ENCODE data around the gene NAGLU.

Gene NAGLU

GRCh38 chr17:42536048-42536371 is at the start of gene NAGLU:
TSS of gene NAGLU (plus strand) at chr17:42536241. CDS start at chr17:42536273, 32 bp downstream.
- peak in 1 of 2 experiments; percentile 24 for DNase-seq

GRCh38 chr17:42488032-42488431 is 48.0 kb upstream of the NAGLU start:
- DNase-seq, result no peak

DNA sequence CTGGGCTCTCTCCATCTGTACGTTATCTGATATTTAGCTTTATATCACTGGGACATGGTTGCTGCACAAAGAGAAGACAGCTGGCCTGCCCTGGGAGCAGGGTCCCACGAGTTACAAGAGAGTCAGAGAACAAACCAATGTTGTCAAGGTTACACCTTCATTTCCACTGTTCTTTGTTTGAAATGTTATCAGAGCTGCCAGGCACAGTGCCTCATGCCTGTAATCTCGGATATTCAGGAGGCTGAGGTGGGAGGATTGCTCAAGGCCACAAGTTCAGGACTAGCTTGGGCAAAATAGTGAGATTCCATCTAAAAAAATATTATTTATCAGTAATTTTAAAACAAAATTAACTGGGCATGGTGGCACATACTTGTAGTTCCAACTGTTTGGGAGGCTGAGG is 42.7 kb upstream of the NAGLU start:
- DNase-seq, result no peak

- DNase-seq, result no peak
Observed at GRCh38 chr17:42494673-42495072, 41.4 kb upstream of the NAGLU start.

GRCh38 chr17:42498828-42499227 is 37.2 kb upstream of the NAGLU start:
- DNase-seq, result no peak

- no peak for DNase-seq
Observed at GRCh38 chr17:42502091-42502490, 34.0 kb upstream of the NAGLU start.

DNA sequence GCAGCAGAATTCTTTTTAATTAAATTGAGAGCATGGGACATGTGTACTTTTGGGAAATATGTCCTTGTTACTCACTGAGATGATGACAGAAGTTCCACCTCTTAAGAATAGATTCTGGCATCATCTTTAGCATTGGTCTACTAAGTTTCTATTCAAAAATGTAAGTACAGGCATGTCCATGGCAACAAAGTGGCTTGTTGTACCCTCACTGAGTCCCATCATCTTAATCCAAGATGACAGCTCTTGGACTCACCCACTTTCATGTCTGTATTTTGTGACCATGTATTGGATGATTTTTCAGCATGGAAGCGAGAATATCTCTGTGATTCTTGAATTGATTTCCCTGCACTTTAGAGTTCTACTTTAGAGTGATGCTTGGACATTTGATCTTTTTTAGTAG is 33.1 kb upstream of the NAGLU start:
- no peak for DNase-seq

- DNase-seq, result no peak
Observed at GRCh38 chr17:42507671-42508070, 28.4 kb upstream of the NAGLU start.

DNA sequence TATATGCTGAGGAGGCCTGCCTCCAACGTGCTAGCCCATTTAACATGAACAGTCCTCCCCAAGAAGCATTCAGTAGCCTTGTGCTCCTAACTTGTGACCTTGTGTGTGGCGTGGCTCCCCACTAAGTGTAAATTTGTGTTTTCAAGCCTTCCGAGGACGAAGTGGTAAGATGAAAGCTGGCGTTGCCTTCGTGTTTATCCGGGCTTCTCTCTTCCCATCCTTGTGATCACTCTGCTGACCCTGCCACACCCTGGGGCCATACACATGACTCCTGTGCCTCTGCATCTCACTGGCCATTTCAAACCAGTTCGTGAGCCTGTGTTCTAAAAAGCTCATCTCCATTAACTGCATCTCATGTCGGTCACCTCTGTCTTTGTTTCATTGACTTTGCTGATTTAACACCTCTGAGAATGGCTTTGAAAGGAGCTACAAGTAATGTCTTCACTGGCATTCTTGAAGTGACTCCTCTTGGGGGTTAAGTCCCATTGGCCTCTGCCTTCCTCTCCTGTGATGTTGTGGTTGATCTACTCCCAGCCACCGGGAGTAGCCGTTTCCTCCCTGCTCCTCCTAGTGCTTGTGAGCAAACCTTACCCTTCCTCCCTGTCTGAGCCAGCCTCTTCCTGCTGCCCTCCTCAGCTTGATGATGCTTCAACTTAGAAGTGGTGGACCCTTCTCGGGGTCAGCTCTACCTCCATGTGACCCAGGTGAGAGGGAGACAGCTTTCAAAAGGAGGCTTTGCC is 27.4 kb upstream of the NAGLU start:
- no peak for DNase-seq

DNA sequence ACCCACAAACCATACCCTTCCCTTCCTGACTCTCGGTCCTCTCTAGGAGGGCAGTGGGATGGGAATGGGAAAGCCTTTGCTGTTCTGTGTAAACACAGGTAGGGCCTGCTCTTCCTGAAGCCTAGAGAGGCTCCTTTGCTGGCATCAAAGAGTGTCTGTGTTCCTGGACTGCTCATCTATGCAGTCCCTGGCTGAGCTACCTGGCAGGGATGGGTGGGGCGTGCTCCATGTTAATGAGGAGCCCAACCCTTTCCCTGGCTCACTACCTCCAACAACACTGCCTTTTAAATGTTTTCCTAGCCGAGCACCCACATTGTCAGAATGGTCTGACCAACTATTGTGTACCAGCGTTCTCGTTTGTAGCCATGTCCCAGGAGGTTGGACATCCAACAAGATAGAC is 26.6 kb upstream of the NAGLU start:
- DNase-seq, result no peak

- DNase-seq, result no peak
Observed at GRCh38 chr17:42509841-42510240, 26.2 kb upstream of the NAGLU start.

GRCh38 chr17:42512246-42512645 is 23.8 kb upstream of the NAGLU start:
- no peak for DNase-seq

DNA sequence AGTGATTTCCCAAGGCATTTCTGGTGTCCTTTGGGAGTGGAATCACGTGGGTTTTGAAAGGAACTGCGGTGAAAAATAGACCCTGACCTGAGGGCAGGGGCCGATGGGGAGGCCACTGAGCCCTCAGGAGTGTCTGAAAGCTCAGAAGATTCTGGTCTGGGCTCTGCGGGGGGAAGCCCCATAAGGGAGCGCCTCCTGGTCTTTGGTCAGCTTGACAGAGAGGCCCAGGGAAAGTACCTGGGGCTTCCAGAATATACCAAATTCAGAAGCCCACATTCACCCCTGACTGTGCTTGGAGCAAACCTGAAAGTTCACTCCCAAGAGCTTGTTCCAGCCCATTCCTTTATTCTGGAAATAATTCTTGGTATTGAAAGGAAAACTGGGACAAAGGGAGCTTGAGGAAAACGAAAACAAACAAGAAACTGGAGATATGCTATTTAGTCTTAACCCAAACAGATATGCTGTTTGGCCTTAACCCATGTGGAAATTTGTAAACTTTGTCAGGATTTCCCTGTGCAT is 23.2 kb upstream of the NAGLU start:
- DNase-seq, result no peak

DNA sequence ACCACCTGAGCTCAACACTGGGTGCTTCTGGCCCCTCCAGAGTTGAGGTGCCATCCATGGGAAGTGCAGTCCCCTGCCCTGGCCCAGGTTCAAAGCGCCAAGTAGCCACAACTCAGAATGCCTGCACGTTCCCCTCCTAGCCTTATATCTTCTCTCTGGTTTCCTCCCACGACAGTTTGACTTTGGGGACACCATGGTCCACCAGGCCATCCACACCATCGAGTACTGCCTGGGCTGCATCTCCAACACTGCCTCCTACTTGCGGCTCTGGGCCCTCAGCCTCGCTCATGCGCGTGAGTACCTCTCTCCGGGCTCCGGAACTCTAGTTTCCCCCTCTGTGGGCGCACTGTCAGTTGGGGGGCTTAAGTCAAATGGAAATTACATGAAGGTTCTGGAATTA is 22.4 kb upstream of the NAGLU start:
- no peak for DNase-seq

DNA sequence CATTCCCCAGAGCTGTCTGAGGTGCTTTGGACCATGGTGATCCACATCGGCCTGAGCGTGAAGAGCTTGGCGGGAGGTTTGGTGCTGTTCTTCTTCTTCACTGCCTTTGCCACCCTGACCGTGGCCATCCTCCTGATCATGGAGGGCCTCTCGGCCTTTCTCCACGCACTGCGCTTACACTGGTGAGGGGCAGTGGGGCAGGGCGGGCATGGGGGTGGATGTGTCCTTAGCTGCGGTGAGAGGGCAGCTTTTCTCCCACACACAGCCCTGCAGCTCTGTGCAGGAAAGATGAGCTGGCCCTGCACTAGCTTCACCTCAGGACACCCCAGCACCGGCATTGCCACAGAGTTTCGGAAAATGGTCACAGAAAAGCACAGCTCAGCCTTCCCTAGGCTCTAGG is 21.8 kb upstream of the NAGLU start:
- DNase-seq, result no peak

- DNase-seq, result no peak
Observed at GRCh38 chr17:42514867-42515266, 21.2 kb upstream of the NAGLU start.

DNA sequence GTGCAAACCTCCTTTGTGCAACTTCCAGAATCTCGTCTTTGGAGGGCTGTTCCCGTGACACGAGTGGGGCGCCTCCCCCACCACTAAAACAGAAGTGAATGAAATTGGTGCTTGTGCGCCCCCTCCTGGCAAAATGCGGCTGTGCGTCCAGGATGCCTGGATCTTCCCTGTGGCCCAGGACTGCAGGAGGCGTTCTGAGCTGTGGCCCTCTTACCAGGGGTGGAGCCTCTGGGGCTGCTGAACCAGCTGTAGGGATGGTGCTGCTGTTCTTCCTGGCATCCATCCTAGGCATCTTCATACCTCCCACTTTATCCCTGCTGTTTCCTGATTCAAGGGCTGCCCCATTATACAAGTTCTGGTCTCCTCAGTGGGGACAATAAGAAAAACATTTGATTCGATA is 18.5 kb upstream of the NAGLU start:
- no peak for DNase-seq

GRCh38 chr17:42518046-42518754 is 17.8 kb upstream of the NAGLU start:
- no peak for DNase-seq

- DNase-seq, result no peak
Observed at GRCh38 chr17:42518755-42519545, 17.1 kb upstream of the NAGLU start.

- no peak for DNase-seq
Observed at GRCh38 chr17:42519546-42520491, 16.2 kb upstream of the NAGLU start.

DNA sequence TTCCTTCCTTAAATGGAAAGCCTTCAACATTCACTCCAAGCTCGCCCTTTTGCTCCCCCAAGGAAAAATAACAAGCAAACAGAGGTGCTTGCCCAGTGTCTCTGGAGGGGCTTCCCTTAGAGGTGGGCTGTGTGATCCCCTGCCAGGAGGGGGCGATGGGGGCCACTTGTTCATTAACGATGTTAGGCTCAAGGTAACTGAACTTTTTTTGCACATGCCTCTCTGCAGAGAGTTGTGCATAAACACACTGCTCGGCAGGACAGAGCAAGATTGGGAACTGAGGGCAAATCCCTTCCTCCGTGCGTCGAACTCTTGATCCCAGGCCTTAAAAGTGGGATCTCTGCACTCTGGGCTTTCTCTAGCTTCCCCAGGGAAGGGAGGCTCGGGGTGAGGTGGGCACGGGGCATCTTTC is 15.5 kb upstream of the NAGLU start:
- DNase-seq, result no peak

- no peak for DNase-seq
Observed at GRCh38 chr17:42521036-42521435, 15.0 kb upstream of the NAGLU start.

All from cerebellar nuclear complex (tissue), 1 donor.